B cell (primary cell): ENCODE measurements around the gene SAMD4A. TPM values are rescaled to one million over a fixed set of nuclear protein-coding genes. Genes with fewer than 3 reads are reported as not detected.

Source experiments
- ATAC-seq: fragments of 200-7000 bp; cut with Tn5 transposase; one replicate; pipeline ENCODE4 v1.10.0; 2021; ENCODE audit warnings: low read depth, mild to moderate bottlenecking, moderate number of reproducible peaks, moderate library complexity
- CTCF ChIA-PET: fragments of 350-600 bp; sonication (Branson Sonifier 250); formaldehyde crosslinking; loops from one replicate; lab custom pipeline; 2021; ENCODE audit warnings: antibody characterized with exemption, inconsistent platforms; lab: Charles Lee
- POLR2A ChIA-PET: fragments of 350-600 bp; sonication (Branson Sonifier 250); formaldehyde crosslinking; loops from one replicate; lab custom pipeline; 2021; ENCODE audit warnings: antibody characterized with exemption; lab: Charles Lee
- DNase-seq: peaks from one replicate; pipeline ENCODE4 v3.0.0; 2013
- H2AFZ ChIP-seq: 2 replicates; pipeline ENCODE4 v1.6.1; 2012; ENCODE audit warnings: mild to moderate bottlenecking, low read depth, low read length; ENCODE audit not compliant: insufficient read depth, poor library complexity, severe bottlenecking
- H3K27ac ChIP-seq, 2 donors: 1 replicate in 1 of 2; 2 replicates in 1 of 2; pipeline ENCODE4 v1.5.1; 2012 to 2013; ENCODE audit warnings: low read length in 2 of 2, mild to moderate bottlenecking in 2 of 2, moderate library complexity in 1 of 2
- H3K27me3 ChIP-seq, 4 experiments: fragments of 200-600 bp in 1 of 4; sonication (generic) in 1 of 4; replicated peaks in 1 of 4; 1 replicate in 2 of 4; 2 replicates in 2 of 4; pipeline versions ENCODE4 v1.6.1 to v1.7.0; 2013 to 2016; ENCODE audit warnings: low read length in 3 of 4, mild to moderate bottlenecking in 2 of 4, mixed read lengths in 1 of 4, moderate library complexity in 1 of 4; ENCODE audit not compliant: insufficient read depth in 4 of 4, control insufficient read depth in 3 of 4; ENCODE audit errors: control extremely low read depth in 1 of 4
- H3K36me3 ChIP-seq, 2 experiments: replicated peaks in 1 of 2; 1 replicate in 1 of 2; 2 replicates in 1 of 2; pipeline versions ENCODE4 v1.6.1 to v1.7.1; 2013; ENCODE audit warnings: low read length in 1 of 2; ENCODE audit not compliant: insufficient read depth in 2 of 2, control insufficient read depth in 1 of 2; ENCODE audit errors: control extremely low read depth in 1 of 2, extremely low read depth in 1 of 2
- H3K4me1 ChIP-seq, 2 donors: fragments of 200-600 bp in 1 of 2; sonication (generic) in 1 of 2; 1 replicate in 1 of 2; 2 replicates in 1 of 2; pipeline versions ENCODE4 v1.5.1 to v1.6.1; 2013 to 2017; ENCODE audit warnings: low read length in 2 of 2; ENCODE audit not compliant: control insufficient read depth in 2 of 2, insufficient read depth in 2 of 2
- H3K4me2 ChIP-seq: replicated peaks from 2 replicates; pipeline ENCODE3; 2012; ENCODE audit warnings: mild to moderate bottlenecking, low read depth, low read length; ENCODE audit not compliant: poor library complexity, severe bottlenecking
- H3K4me3 ChIP-seq, 5 experiments: fragments of 200-600 bp in 1 of 5; sonication (generic) in 1 of 5; 1 replicate in 3 of 5; 2 replicates in 2 of 5; pipeline versions ENCODE4 v1.5.1 to v1.7.0; 2011 to 2016; ENCODE audit warnings: low read length in 4 of 5, mild to moderate bottlenecking in 4 of 5, low read depth in 2 of 5, control low read depth in 1 of 5, moderate library complexity in 1 of 5; ENCODE audit not compliant: insufficient read depth in 1 of 5; ENCODE audit errors: control extremely low read depth in 1 of 5, extremely low read depth in 1 of 5
- H3K79me2 ChIP-seq: fragments of 200-600 bp; sonication (generic); one replicate; pipeline ENCODE4 v1.6.0; 2016; ENCODE audit warnings: low read length; ENCODE audit not compliant: control insufficient read depth, insufficient read depth
- H3K9ac ChIP-seq: fragments of 200-600 bp; sonication (generic); 2 replicates; pipeline ENCODE4 v1.6.1; 2017; ENCODE audit warnings: mild to moderate bottlenecking, low read length, moderate library complexity
- H3K9me3 ChIP-seq, 3 donors: one replicate each; pipeline versions ENCODE4 v1.6.1 to v1.7.1; 2013; ENCODE audit warnings: low read length in 2 of 3; ENCODE audit not compliant: control insufficient read depth in 2 of 3, insufficient read depth in 1 of 3; ENCODE audit errors: control extremely low read depth in 1 of 3
- H4K20me1 ChIP-seq: 2 replicates; pipeline ENCODE4 v1.6.0; 2012; ENCODE audit warnings: mild to moderate bottlenecking, low read length; ENCODE audit not compliant: insufficient read depth, control insufficient read depth, poor library complexity, severe bottlenecking
- H3K27ac Mint-ChIP-seq: one replicate; pipeline ENCODE4 v1.8.0; 2021; ENCODE audit warnings: mixed read lengths
- H3K27me3 Mint-ChIP-seq: one replicate; pipeline ENCODE4 v1.8.0; 2021; ENCODE audit warnings: mixed read lengths
- H3K4me1 Mint-ChIP-seq: one replicate; pipeline ENCODE4 v1.8.0; 2021; ENCODE audit warnings: mixed read lengths
- H3K4me3 Mint-ChIP-seq: one replicate; pipeline ENCODE4 v1.8.0; 2021; ENCODE audit warnings: mixed read lengths
- H3K9me3 Mint-ChIP-seq: one replicate; pipeline ENCODE4 v1.8.0; 2022; ENCODE audit warnings: mixed read lengths; ENCODE audit not compliant: insufficient read depth
- CTCF ChIP-seq: fragments of 200-600 bp; IDR thresholded peaks from one replicate; pipeline ENCODE4 v1.8.0; 2022; ENCODE audit warnings: antibody characterized with exemption, mild to moderate bottlenecking
- EZH2 ChIP-seq: IDR thresholded peaks from 2 replicates; pipeline ENCODE4 v1.6.1; 2012; ENCODE audit warnings: borderline replicate concordance, low read depth, mild to moderate bottlenecking, moderate library complexity, low read length; ENCODE audit not compliant: insufficient read depth, poor library complexity, severe bottlenecking
- WGBS: methylation state at CpG from one replicate; pipeline ENCODE4 v1.1.5; 2013; ENCODE audit warnings: missing lambda C conversion rate; ENCODE audit not compliant: insufficient coverage; 5-methylcytosine and 5-hydroxymethylcytosine counted together
- intact Hi-C: fragments of 100-400 bp; cut with micrococcal nuclease; formaldehyde crosslinking; loops from one replicate; pipeline ENCODE4 v1.10.0; 2022
- polyA plus RNA-seq: library from polyadenylated mRNA; depleted of rRNA; stranded (reverse); fragments of >200 nt; gene quantifications from 2 replicates; pipeline ENCODE4 v1.2.3, GENCODE V29; 2012
- total RNA-seq, 2 donors: library from RNA; stranded (reverse); fragments of 120-200 nt in 1 of 2; gene quantifications; 1 replicate in 1 of 2; 2 replicates in 1 of 2; pipeline versions ENCODE4 v1.2.3 to v1.2.4, GENCODE V29; 2013 to 2022

Gene SAMD4A
- total and polyA plus RNA-seq, 2 donors (not counting 1 experiment from before 2014, with no cell fraction given): 5.7 to 13.7 TPM

GRCh38 chr14:54796961-54797360, 230.0 kb downstream of the SAMD4A start:
- Histone ChIP-seq H3K27ac (no peak overlapping the region), H3K4me2 (no peak overlapping the region), H3K9ac (no peak overlapping the region), H3K27me3 (no peaks in the 10 kb centered on the region), H3K4me3 (no peak overlapping the region), H2AFZ (no peak overlapping the region), H4K20me1 (no peaks in the 10 kb centered on the region), H3K9me3 (peaks cover 0 to 7% (median 5%) of the 10 kb centered on the region in 3 donors), H3K4me1 (no peaks in the 10 kb centered on the region), H3K36me3 (no peaks in the 10 kb centered on the region), H3K79me2 (no peaks in the 10 kb centered on the region)
- no peak overlapping the region for H3K4me3 Mint-ChIP-seq
- ChIA-PET CTCF (interaction anchor here (4.6 kb wide), 1 partner anchor 8 kb away, joined by 29 read pairs; no protein-coding TSS in a partner anchor), POLR2A (no interaction called here)
- H3K27me3 Mint-ChIP-seq: peaks cover 20% of the 10 kb centered on the region
- no peak overlapping the region for H3K27ac Mint-ChIP-seq
- no peaks in the 10 kb centered on the region for H3K4me1 Mint-ChIP-seq
- ATAC-seq (no peak), DNase-seq (no peak)
- intact Hi-C loops: no loop called here
- H3K9me3 Mint-ChIP-seq: peaks cover 4% of the 10 kb centered on the region
- no peak for TF ChIP-seq EZH2
- no peak for TF ChIP-seq CTCF

GRCh38 chr14:54797556-54797955, 230.6 kb downstream of the SAMD4A start:
- no peaks in the 10 kb centered on the region for H3K4me1 Mint-ChIP-seq
- peaks cover 24% of the 10 kb centered on the region for H3K27me3 Mint-ChIP-seq
- no peaks in the 10 kb centered on the region for H3K36me3 ChIP-seq
- WGBS: 95% methylated on average over 6 of the region's 6 CpGs
- H3K27ac ChIP-seq: no peak overlapping the region
- ATAC-seq (no peak), DNase-seq (no peak)
- no peaks in the 10 kb centered on the region for H3K4me1 ChIP-seq
- no peak overlapping the region for H3K9ac ChIP-seq
- TF ChIP-seq EZH2 (no peak), CTCF (no peak)
- H3K9me3 ChIP-seq: peaks cover 0 to 7% (median 5%) of the 10 kb centered on the region in 3 donors
- H4K20me1 ChIP-seq: no peaks in the 10 kb centered on the region
- H3K27ac Mint-ChIP-seq: no peak overlapping the region
- intact Hi-C loops: no loop called here
- H3K4me3 ChIP-seq: no peak overlapping the region
- POLR2A ChIA-PET: no interaction called here
- H3K9me3 Mint-ChIP-seq: peaks cover 4% of the 10 kb centered on the region
- CTCF ChIA-PET: no interaction called here
- H3K4me3 Mint-ChIP-seq: no peak overlapping the region
- H3K4me2 ChIP-seq: no peak overlapping the region
- no peaks in the 10 kb centered on the region for H3K79me2 ChIP-seq
- no peak overlapping the region for H2AFZ ChIP-seq
- no peaks in the 10 kb centered on the region for H3K27me3 ChIP-seq
